Activated B cell treated with CpG ODN at 0.5 μM for 24 hours (primary cell): ENCODE results near the gene MTF1. TPM values are rescaled to one million over a fixed set of nuclear protein-coding genes. Genes with fewer than 3 reads are reported as not detected.

Source experiments
- ATAC-seq: fragments of 200-7000 bp; cut with Tn5 transposase; one replicate; pipeline ENCODE4 v1.10.0; 2021; ENCODE audit warnings: low read depth, mild to moderate bottlenecking, moderate library complexity
- CTCF ChIA-PET: fragments of 350-600 bp; sonication (Branson Sonifier 250); formaldehyde crosslinking; loops from one replicate; lab custom pipeline; 2021; ENCODE audit warnings: antibody characterized with exemption; lab: Charles Lee
- POLR2A ChIA-PET: fragments of 350-600 bp; sonication (Branson Sonifier 250); formaldehyde crosslinking; loops from one replicate; lab custom pipeline; 2021; ENCODE audit warnings: antibody characterized with exemption; lab: Charles Lee
- DNase-seq: peaks from one replicate; pipeline ENCODE4 v3.0.0; 2022
- H3K27ac Mint-ChIP-seq: one replicate; pipeline ENCODE4 v1.8.0; 2020; ENCODE audit warnings: mixed read lengths
- H3K27me3 Mint-ChIP-seq: one replicate; pipeline ENCODE4 v1.8.0; 2021; ENCODE audit warnings: mixed read lengths
- H3K36me3 Mint-ChIP-seq: one replicate; pipeline ENCODE4 v1.8.0; 2021; ENCODE audit warnings: low read depth, mixed read lengths
- H3K4me1 Mint-ChIP-seq: one replicate; pipeline ENCODE4 v1.8.0; 2021; ENCODE audit warnings: mixed read lengths
- H3K4me3 Mint-ChIP-seq: one replicate; pipeline ENCODE4 v1.8.0; 2020; ENCODE audit warnings: mild to moderate bottlenecking, mixed read lengths
- H3K9me3 Mint-ChIP-seq: one replicate; pipeline ENCODE4 v1.8.0; 2020; ENCODE audit warnings: mixed read lengths
- CTCF ChIP-seq: fragments of 200-600 bp; IDR thresholded peaks from one replicate; pipeline ENCODE4 v1.8.0; 2022; ENCODE audit warnings: antibody characterized with exemption, mild to moderate bottlenecking
- intact Hi-C: fragments of 100-400 bp; cut with micrococcal nuclease; formaldehyde crosslinking; loops from one replicate; pipeline ENCODE4 v1.15.1; 2024
- total RNA-seq: library from RNA; stranded (reverse); gene quantifications from 2 replicates; pipeline ENCODE4 v1.2.3, GENCODE V29; 2022

The MTF1 gene
- total RNA-seq, 1 donor from 2014 or later, result 36.2 TPM

GRCh38 chr1:37840711-37841110 lies 18.7 kb downstream of the MTF1 start:
- TF ChIP-seq CTCF, result no peak
- intact Hi-C loops, result no loop called here
- Mint-ChIP-seq H3K36me3 (peaks cover 76% of the 10 kb centered on the region), H3K27ac (no peak overlapping the region), H3K4me1 (peaks cover 8% of the 10 kb centered on the region), H3K27me3 (no peaks in the 10 kb centered on the region), H3K4me3 (no peak overlapping the region), H3K9me3 (no peaks in the 10 kb centered on the region)
- DNase-seq (no peak), ATAC-seq (no peak)
- ChIA-PET CTCF (no interaction called here), POLR2A (interaction anchor here (1.1 kb wide), 1 partner anchor 18 kb away, joined by 6 read pairs; no protein-coding TSS in a partner anchor)

- intact Hi-C loops, result no loop called here
- no peaks in the 10 kb centered on the region for H3K9me3 Mint-ChIP-seq
- POLR2A ChIA-PET, result no interaction called here
- H3K4me3 Mint-ChIP-seq, result no peak overlapping the region
- no peaks in the 10 kb centered on the region for H3K4me1 Mint-ChIP-seq
- no peak overlapping the region for H3K27ac Mint-ChIP-seq
- no peak for TF ChIP-seq CTCF
- DNase-seq, result no peak
- no peak for ATAC-seq
- H3K27me3 Mint-ChIP-seq, result no peaks in the 10 kb centered on the region
- peaks cover 79% of the 10 kb centered on the region for H3K36me3 Mint-ChIP-seq
- CTCF ChIA-PET, result no interaction called here
Measured at GRCh38 chr1:37839676-37840075, 19.7 kb downstream of the MTF1 start.

- TF ChIP-seq CTCF, result no peak
- H3K36me3 Mint-ChIP-seq, result peaks cover 82% of the 10 kb centered on the region
- H3K9me3 Mint-ChIP-seq, result no peaks in the 10 kb centered on the region
- DNase-seq, result no peak
- H3K4me1 Mint-ChIP-seq, result no peaks in the 10 kb centered on the region
- H3K4me3 Mint-ChIP-seq, result no peak overlapping the region
- ChIA-PET CTCF (no interaction called here), POLR2A (no interaction called here)
- intact Hi-C loops, result no loop called here
- no peak for ATAC-seq
- H3K27ac Mint-ChIP-seq, result no peak overlapping the region
- no peaks in the 10 kb centered on the region for H3K27me3 Mint-ChIP-seq
Measured at GRCh38 chr1:37836788-37837187, 22.6 kb downstream of the MTF1 start.

GRCh38 chr1:37831809-37832208 lies 27.6 kb downstream of the MTF1 start:
- H3K36me3 Mint-ChIP-seq, result peaks cover 76% of the 10 kb centered on the region
- no peaks in the 10 kb centered on the region for H3K27me3 Mint-ChIP-seq
- no peak overlapping the region for H3K4me3 Mint-ChIP-seq
- no peaks in the 10 kb centered on the region for H3K4me1 Mint-ChIP-seq
- no peaks in the 10 kb centered on the region for H3K9me3 Mint-ChIP-seq
- no peak for TF ChIP-seq CTCF
- H3K27ac Mint-ChIP-seq, result no peak overlapping the region
- DNase-seq (no peak), ATAC-seq (no peak)
- intact Hi-C loops, result no loop called here
- ChIA-PET POLR2A (no interaction called here), CTCF (no interaction called here)

GRCh38 chr1:37831109-37831508 lies 28.3 kb downstream of the MTF1 start:
- H3K27me3 Mint-ChIP-seq, result no peaks in the 10 kb centered on the region
- H3K36me3 Mint-ChIP-seq, result peaks cover 74% of the 10 kb centered on the region
- no peak overlapping the region for H3K27ac Mint-ChIP-seq
- no peaks in the 10 kb centered on the region for H3K4me1 Mint-ChIP-seq
- CTCF ChIA-PET, result no interaction called here
- DNase-seq (no peak), ATAC-seq (no peak)
- no peaks in the 10 kb centered on the region for H3K9me3 Mint-ChIP-seq
- intact Hi-C loops, result no loop called here
- no peak overlapping the region for H3K4me3 Mint-ChIP-seq
- POLR2A ChIA-PET, result no interaction called here
- no peak for TF ChIP-seq CTCF
